Neural cell (in vitro differentiated cells): ENCODE measurements around the gene FAM234A.
"Not testable (repeated sequence)": the region's sequence is repeated elsewhere in the genome, so short reads cannot be mapped to it uniquely, and the experiment has no call there.

Source experiments
- EP300 ChIP-seq: fragments of 450-650 bp; conservative IDR thresholded peaks from 2 replicates; pipeline ENCODE4 v1.6.1; 2014; ENCODE audit warnings: antibody characterized with exemption, mild to moderate bottlenecking, moderate library complexity; ENCODE audit not compliant: poor library complexity, severe bottlenecking
- POLR2AphosphoS5 ChIP-seq: IDR thresholded peaks from 2 replicates; pipeline ENCODE4 v1.6.1; 2012

- TF ChIP-seq POLR2AphosphoS5, EP300: not testable (repeated sequence)
Observed at GRCh38 chr16:230351-230750, 4.3 kb upstream of the FAM234A start.
